Kidney (tissue), 14 donors: ENCODE results near the gene SPEN. TPM values are rescaled to one million over a fixed set of nuclear protein-coding genes. Genes with fewer than 3 reads are reported as not detected.
A peak's percentile ranks its signal among the peaks of the same experiment; 100 is the strongest.

Experiments
- DNase-seq, 5 donors: peaks; one replicate each; pipeline ENCODE4 v3.0.0-alpha.2; 2013 to 2020
- FAIRE-seq: peaks from 2 replicates; lab custom pipeline; 2012; peaks lifted over from hg19 to GRCh38; lab: Jason Lieb, UNC
- H3K27ac ChIP-seq, 2 donors: one replicate each; pipeline ENCODE4 v1.7.0; 2013; ENCODE audit warnings: low read depth in 2 of 2, low read length in 2 of 2, inconsistent platforms in 1 of 2
- H3K27me3 ChIP-seq: one replicate; pipeline ENCODE4 v1.7.1; 2013; ENCODE audit warnings: low read length, inconsistent platforms; ENCODE audit not compliant: control insufficient read depth, insufficient read depth
- H3K36me3 ChIP-seq, 3 donors: one replicate each; pipeline versions ENCODE4 v1.7.0 to v1.7.1; 2013; ENCODE audit warnings: low read length in 3 of 3, control low read depth in 1 of 3, inconsistent platforms in 1 of 3; ENCODE audit not compliant: insufficient read depth in 3 of 3, control insufficient read depth in 2 of 3
- H3K4me1 ChIP-seq, 3 donors: one replicate each; pipeline versions ENCODE4 v1.7.0 to v1.7.1; 2013; ENCODE audit warnings: low read length in 3 of 3, inconsistent platforms in 1 of 3, low read depth in 1 of 3; ENCODE audit not compliant: control insufficient read depth in 2 of 3, insufficient read depth in 2 of 3
- H3K4me3 ChIP-seq, 3 donors: one replicate each; pipeline versions ENCODE4 v1.7.0 to v1.8.1; 2013; ENCODE audit warnings: low read length in 3 of 3, control low read depth in 1 of 3, inconsistent platforms in 1 of 3
- H3K9ac ChIP-seq, 3 donors: one replicate each; pipeline versions ENCODE4 v1.7.0 to v1.7.1; 2013; ENCODE audit warnings: low read length in 3 of 3, control low read depth in 1 of 3, inconsistent platforms in 1 of 3
- H3K9me3 ChIP-seq, 3 donors: one replicate each; pipeline versions ENCODE4 v1.7.0 to v1.7.1; 2013; ENCODE audit warnings: low read length in 3 of 3, control low read depth in 1 of 3, inconsistent platforms in 1 of 3; ENCODE audit not compliant: control insufficient read depth in 2 of 3, insufficient read depth in 1 of 3
- CTCF ChIP-seq: IDR thresholded peaks from 3 replicates; pipeline ENCODE4 v1.5.1; 2012; ENCODE audit warnings: mild to moderate bottlenecking, moderate library complexity, borderline replicate concordance; ENCODE audit not compliant: insufficient read depth; ENCODE audit errors: extremely low read depth
- intact Hi-C: fragments of 100-400 bp; cut with DNase I; formaldehyde crosslinking; loops from one replicate; pipeline ENCODE4 v1.11.1; 2022
- polyA plus RNA-seq: library from polyadenylated mRNA; stranded (reverse); fragments of 350-450 nt; fragmentation: Illumina TruSeq; extraction: RNeasy Lipid Tissue Mini Kit (QIAGEN cat#74804); gene quantifications from one replicate; pipeline ENCODE4 v1.2.3, GENCODE V29; 2014; ENCODE audit warnings: low read depth, low replicate concordance; ENCODE audit not compliant: insufficient read depth
- total RNA-seq: library from RNA; stranded (reverse); fragmentation: NEBNext Ultra II Directional; extraction: Animal tissue kit (Norgen Biotek cat#: 25700); gene quantifications from one replicate; pipeline ENCODE4 v1.2.1, GENCODE V29; 2021
- donor health status: control.
- donor health status: control.
- donor health status: control.
- donor health status: control.
- donor health status: control.
- donor health status: DM: yes; HTN: yes; CAD: no.
- donor health status: Normal renal cell carcinoma (clear cell type).

SPEN gene
- total and polyA plus RNA-seq, 2 donors from 2014 or later = 9.4 to 70.7 TPM

GRCh38 chr1:15945832-15946448 is 98.4 kb downstream of the SPEN start:
- peaks cover 2 to 50% (median 25%) of the 10 kb centered on the region in 3 donors for H3K36me3 ChIP-seq
- H3K4me3 ChIP-seq = no peak overlapping the region
- DNase-seq (peak in 1 of 5 donors; percentile 68), FAIRE-seq (no peak)
- H3K27ac ChIP-seq = no peak overlapping the region
- no peak overlapping the region for H3K9ac ChIP-seq
- no peaks in the 10 kb centered on the region for H3K27me3 ChIP-seq
- H3K4me1 ChIP-seq = peaks cover 0 to 31% (median 14%) of the 10 kb centered on the region in 3 donors
- intact Hi-C loops = no loop called here
- TF ChIP-seq CTCF = no peak
- H3K9me3 ChIP-seq = no peaks in the 10 kb centered on the region

- peak in 2 of 5 donors; percentile 22 to 63 for DNase-seq
- no peak for TF ChIP-seq CTCF
- no peak overlapping the region for H3K27ac ChIP-seq
These were observed 99.3 kb downstream of the SPEN start for GRCh38 chr1:15946571-15947381.

GRCh38 chr1:15947382-15948090 is 100.0 kb downstream of the SPEN start:
- FAIRE-seq (no peak), DNase-seq (peak in 1 of 5 donors; percentile 53)
- peak overlapping the region in 1 of 2 donors; percentile 45 for H3K27ac ChIP-seq
- no peaks in the 10 kb centered on the region for H3K9me3 ChIP-seq
- peaks cover 2 to 36% (median 17%) of the 10 kb centered on the region in 3 donors for H3K36me3 ChIP-seq
- no peak overlapping the region for H3K4me3 ChIP-seq
- TF ChIP-seq CTCF = no peak
- H3K4me1 ChIP-seq = peaks cover 0 to 37% (median 14%) of the 10 kb centered on the region in 3 donors
- no peak overlapping the region for H3K9ac ChIP-seq
- no peaks in the 10 kb centered on the region for H3K27me3 ChIP-seq
- intact Hi-C loops = no loop called here

More at GRCh38 chr1:15946571-15947381, 99.3 kb downstream of the SPEN start:
- no peak overlapping the region for H3K9ac ChIP-seq
- H3K27me3 ChIP-seq = no peaks in the 10 kb centered on the region
- peaks cover 0 to 37% (median 14%) of the 10 kb centered on the region in 3 donors for H3K4me1 ChIP-seq
- H3K4me3 ChIP-seq = no peak overlapping the region
- intact Hi-C loops = no loop called here
- no peaks in the 10 kb centered on the region for H3K9me3 ChIP-seq
- H3K36me3 ChIP-seq = peaks cover 2 to 44% (median 23%) of the 10 kb centered on the region in 3 donors
- no peak for FAIRE-seq
